CD14-positive monocyte (primary cell): ENCODE measurements around the gene MXI1. TPM values are rescaled to one million over a fixed set of nuclear protein-coding genes. Genes with fewer than 3 reads are reported as not detected.

Source experiments
- DNase-seq, 3 donors: peaks; one replicate each; pipeline ENCODE4 v3.0.0-alpha.2; 2011 to 2022
- H2AFZ ChIP-seq: 2 replicates; pipeline ENCODE4 v1.6.0; 2012; ENCODE audit warnings: mild to moderate bottlenecking, low read depth, low read length, inconsistent platforms; ENCODE audit not compliant: insufficient read depth, poor library complexity, severe bottlenecking
- H3K27ac ChIP-seq, 2 donors: 1 replicate in 1 of 2; 2 replicates in 1 of 2; pipeline ENCODE4 v1.5.1; 2012 to 2013; ENCODE audit warnings: low read length in 2 of 2, control low read depth in 1 of 2, inconsistent platforms in 1 of 2, low read depth in 1 of 2, mild to moderate bottlenecking in 1 of 2
- H3K27me3 ChIP-seq, 2 donors: one replicate each; pipeline versions ENCODE4 v1.6.0 to v1.6.1; 2011 to 2013; ENCODE audit warnings: low read length in 2 of 2; ENCODE audit not compliant: control insufficient read depth in 2 of 2, insufficient read depth in 2 of 2
- H3K36me3 ChIP-seq, 2 donors: replicated peaks in 1 of 2; 1 replicate in 1 of 2; 2 replicates in 1 of 2; pipeline versions ENCODE4 v1.5.1 to v1.6.1; 2012 to 2013; ENCODE audit warnings: low read length in 2 of 2, control low read depth in 1 of 2, inconsistent platforms in 1 of 2, mild to moderate bottlenecking in 1 of 2; ENCODE audit not compliant: insufficient read depth in 2 of 2, control insufficient read depth in 1 of 2
- H3K4me1 ChIP-seq, 2 donors: 1 replicate in 1 of 2; 2 replicates in 1 of 2; pipeline versions ENCODE4 v1.5.1 to v1.6.1; 2012 to 2013; ENCODE audit warnings: low read length in 2 of 2, control low read depth in 1 of 2, inconsistent platforms in 1 of 2, mild to moderate bottlenecking in 1 of 2, moderate library complexity in 1 of 2; ENCODE audit not compliant: insufficient read depth in 2 of 2, control insufficient read depth in 1 of 2
- H3K4me2 ChIP-seq: replicated peaks from 2 replicates; pipeline ENCODE3; 2012; ENCODE audit warnings: low read length, moderate library complexity, mild to moderate bottlenecking; ENCODE audit not compliant: poor library complexity, severe bottlenecking; ENCODE audit errors: extremely low read depth
- H3K4me3 ChIP-seq, 3 experiments: fragments of 200-600 bp in 1 of 3; sonication (generic) in 1 of 3; replicated peaks in 1 of 3; 1 replicate in 2 of 3; 2 replicates in 1 of 3; pipeline ENCODE4 v1.5.1; 2011 to 2013; ENCODE audit warnings: low read length in 3 of 3, mild to moderate bottlenecking in 3 of 3, control low read depth in 2 of 3, low read depth in 2 of 3, inconsistent platforms in 1 of 3, moderate library complexity in 1 of 3
- H3K79me2 ChIP-seq: 2 replicates; pipeline ENCODE4 v1.6.0; 2012; ENCODE audit warnings: mild to moderate bottlenecking, control low read depth, inconsistent platforms, low read length, moderate library complexity; ENCODE audit not compliant: insufficient read depth
- H3K9ac ChIP-seq: 2 replicates; pipeline ENCODE4 v1.6.0; 2017; ENCODE audit warnings: low read length, mild to moderate bottlenecking; ENCODE audit not compliant: insufficient read depth, poor library complexity, severe bottlenecking
- H3K9me3 ChIP-seq, 2 donors: replicated peaks in 1 of 2; 1 replicate in 1 of 2; 2 replicates in 1 of 2; pipeline versions ENCODE4 v1.5.1 to v1.6.1; 2012 to 2013; ENCODE audit warnings: low read length in 2 of 2, control low read depth in 1 of 2; ENCODE audit not compliant: control insufficient read depth in 1 of 2, insufficient read depth in 1 of 2
- H4K20me1 ChIP-seq: 2 replicates; pipeline ENCODE4 v1.6.0; 2012; ENCODE audit warnings: mild to moderate bottlenecking, low read length, control low read depth, moderate library complexity; ENCODE audit not compliant: insufficient read depth
- H3K27ac Mint-ChIP-seq, 7 donors: one replicate each; pipeline ENCODE4 v1.8.0; 2020; ENCODE audit warnings: mild to moderate bottlenecking in 7 of 7, mixed read lengths in 7 of 7, moderate library complexity in 6 of 7, inconsistent platforms in 2 of 7
- H3K27me3 Mint-ChIP-seq, 3 donors: one replicate each; pipeline ENCODE4 v1.8.0; 2021 to 2022; ENCODE audit warnings: low read depth in 3 of 3, mild to moderate bottlenecking in 3 of 3, mixed read lengths in 3 of 3, moderate library complexity in 3 of 3, inconsistent platforms in 1 of 3
- H3K36me3 Mint-ChIP-seq, 2 donors: one replicate each; pipeline ENCODE4 v1.8.0; 2020; ENCODE audit warnings: mixed read lengths in 2 of 2, inconsistent platforms in 1 of 2, mild to moderate bottlenecking in 1 of 2
- H3K4me1 Mint-ChIP-seq: one replicate; pipeline ENCODE4 v1.8.0; 2020; ENCODE audit warnings: mild to moderate bottlenecking, mixed read lengths
- H3K4me3 Mint-ChIP-seq, 2 donors: one replicate each; pipeline ENCODE4 v1.8.0; 2020; ENCODE audit warnings: mild to moderate bottlenecking in 2 of 2, mixed read lengths in 2 of 2, moderate library complexity in 1 of 2
- H3K9me3 Mint-ChIP-seq, 7 donors: one replicate each; pipeline ENCODE4 v1.8.0; 2020 to 2022; ENCODE audit warnings: mixed read lengths in 7 of 7, mild to moderate bottlenecking in 6 of 7, moderate library complexity in 6 of 7, inconsistent platforms in 2 of 7
- CTCF ChIP-seq: fragments of 200-600 bp; IDR thresholded peaks from one replicate; pipeline ENCODE4 v1.8.0; 2022; ENCODE audit warnings: antibody characterized with exemption, mild to moderate bottlenecking
- WGBS: methylation state at CpG from one replicate; pipeline ENCODE4 v1.1.5; 2013; ENCODE audit warnings: missing lambda C conversion rate; ENCODE audit not compliant: insufficient coverage; 5-methylcytosine and 5-hydroxymethylcytosine counted together
- intact Hi-C, 2 donors: fragments of 100-400 bp; cut with micrococcal nuclease; formaldehyde crosslinking; loops; one replicate each; pipeline versions ENCODE4 v1.15.0 to v1.15.1; 2023
- polyA plus RNA-seq, 3 donors: library from polyadenylated mRNA; depleted of rRNA in 1 of 3; unstranded in 2 of 3; stranded (reverse) in 1 of 3; fragments of 300-500 nt in 2 of 3; fragments of >200 nt in 1 of 3; fragmentation: Illumina TruSeq in 2 of 3; gene quantifications; 1 replicate in 2 of 3; 2 replicates in 1 of 3; pipeline ENCODE4 v1.2.3, GENCODE V29; 2012 to 2021

Gene MXI1
- polyA plus RNA-seq, 3 donors, result 13.1 to 25.7 (median 21.6) TPM

GRCh38 chr10:110203500-110204455 is 3.6 kb upstream of the MXI1 start:
- H3K4me1 ChIP-seq, result peaks cover 29 to 30% of the 10 kb centered on the region in 2 donors
- no peaks in the 10 kb centered on the region for H4K20me1 ChIP-seq
- no peak for DNase-seq
- intact Hi-C loops, result loop anchor here in 1 of 2 donors (5.0 kb wide), 1 partner anchor 36 kb away; no protein-coding TSS in a partner anchor
- H3K27me3 ChIP-seq, result peaks cover 0 to 10% of the 10 kb centered on the region in 2 donors
- H3K27me3 Mint-ChIP-seq, result peaks cover 7 to 20% (median 14%) of the 10 kb centered on the region in 3 donors
- H3K9me3 Mint-ChIP-seq, result peaks cover 0 to 3% (median 0%) of the 10 kb centered on the region in 7 donors
- H3K4me2 ChIP-seq, result no peak overlapping the region
- TF ChIP-seq CTCF, result no peak
- H3K4me1 Mint-ChIP-seq, result peaks cover 34% of the 10 kb centered on the region
- no peak overlapping the region for H3K27ac ChIP-seq
- WGBS, result 96% methylated on average over 7 of the region's 8 CpGs
- no peaks in the 10 kb centered on the region for H3K79me2 ChIP-seq
- no peak overlapping the region for H2AFZ ChIP-seq
- H3K36me3 ChIP-seq, result no peaks in the 10 kb centered on the region
- no peak overlapping the region for H3K9ac ChIP-seq
- H3K36me3 Mint-ChIP-seq, result peaks cover 0 to 2% of the 10 kb centered on the region in 2 donors
- H3K4me3 Mint-ChIP-seq, result no peak overlapping the region
- no peak overlapping the region for H3K27ac Mint-ChIP-seq
- H3K9me3 ChIP-seq, result no peaks in the 10 kb centered on the region
- no peak overlapping the region for H3K4me3 ChIP-seq

- H3K4me3 Mint-ChIP-seq, result no peak overlapping the region
- H3K36me3 ChIP-seq, result no peaks in the 10 kb centered on the region
- peaks cover 21 to 31% of the 10 kb centered on the region in 2 donors for H3K4me1 ChIP-seq
- no peak overlapping the region for H2AFZ ChIP-seq
- no peak overlapping the region for H3K4me3 ChIP-seq
- peaks cover 30% of the 10 kb centered on the region for H3K4me1 Mint-ChIP-seq
- peaks cover 0 to 2% of the 10 kb centered on the region in 2 donors for H3K36me3 Mint-ChIP-seq
- H3K9me3 Mint-ChIP-seq, result peaks cover 0 to 3% (median 0%) of the 10 kb centered on the region in 7 donors
- no peaks in the 10 kb centered on the region for H3K9me3 ChIP-seq
- H4K20me1 ChIP-seq, result no peaks in the 10 kb centered on the region
- WGBS, result 100% methylated on average over 2 of the region's 12 CpGs
- TF ChIP-seq CTCF, result no peak
- H3K79me2 ChIP-seq, result peaks cover 10% of the 10 kb centered on the region
- H3K9ac ChIP-seq, result no peak overlapping the region
- peaks cover 9 to 23% (median 16%) of the 10 kb centered on the region in 3 donors for H3K27me3 Mint-ChIP-seq
- H3K4me2 ChIP-seq, result no peak overlapping the region
- H3K27me3 ChIP-seq, result peaks cover 0 to 10% of the 10 kb centered on the region in 2 donors
- H3K27ac ChIP-seq, result no peak overlapping the region
- DNase-seq, result no peak
- intact Hi-C loops, result loop anchor here in 1 of 2 donors (5.0 kb wide), 2 partner anchors 63 to 67 kb away; no protein-coding TSS in a partner anchor
- H3K27ac Mint-ChIP-seq, result no peak overlapping the region
Observed at GRCh38 chr10:110205051-110205675, 2.2 kb upstream of the MXI1 start.
